UCSD-AML1 (cell line): ENCODE measurements around the gene TSPY2.
"Not testable (repeated sequence)": the region's sequence is repeated elsewhere in the genome, so short reads cannot be mapped to it uniquely, and the experiment has no call there.

Source experiments
- DNase-seq: peaks from one replicate; lab custom pipeline; 2025; ENCODE audit not compliant: unreplicated experiment; lab: John Stamatoyannopoulos, UW

Gene TSPY2, protein sequence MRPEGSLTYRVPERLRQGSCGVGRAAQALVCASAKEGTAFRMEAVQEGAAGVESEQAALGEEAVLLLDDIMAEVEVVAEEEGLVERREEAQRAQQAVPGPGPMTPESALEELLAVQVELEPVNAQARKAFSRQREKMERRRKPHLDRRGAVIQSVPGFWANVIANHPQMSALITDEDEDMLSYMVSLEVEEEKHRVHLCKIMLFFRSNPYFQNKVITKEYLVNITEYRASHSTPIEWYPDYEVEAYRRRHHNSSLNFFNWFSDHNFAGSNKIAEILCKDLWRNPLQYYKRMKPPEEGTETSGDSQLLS

GRCh38 chrY:6245923-6246322 lies at the start of gene TSPY2:
Gene TSPY2 (plus strand): TSS chrY:6246223. CDS start chrY:6246269, 46 bp downstream.
- DNase-seq = not testable (repeated sequence)

- DNase-seq = not testable (repeated sequence)
These were observed 36.5 kb upstream of the TSPY2 start for GRCh38 chrY:6209565-6209964.

GRCh38 chrY:6217045-6217444 lies 29.0 kb upstream of the TSPY2 start:
- DNase-seq = not testable (repeated sequence)

DNA sequence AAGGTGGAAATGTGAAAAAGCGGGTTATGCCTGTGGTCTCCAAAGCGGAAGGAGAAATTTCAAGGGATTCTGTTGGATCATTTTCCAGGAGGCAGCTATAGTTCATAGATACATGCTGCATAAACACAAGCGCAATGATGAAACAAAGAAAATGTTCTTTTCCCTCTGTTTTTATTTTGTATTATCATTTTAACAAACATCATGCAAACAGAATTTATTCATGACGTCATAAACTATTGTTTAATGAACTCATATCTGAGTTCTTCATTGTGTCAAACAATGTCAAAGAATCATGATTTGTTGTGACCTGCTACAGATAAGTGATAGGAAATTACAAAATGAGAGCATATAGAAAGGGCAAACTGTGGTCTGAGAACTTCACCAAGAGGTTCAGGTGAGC lies 23.8 kb downstream of the TSPY2 start:
- not testable (repeated sequence) for DNase-seq
